Measurements from ENCODE around the gene TCF25.
"Not testable (repeated sequence)": the region's sequence is repeated elsewhere in the genome, so short reads cannot be mapped to it uniquely, and the experiment has no call there.

TCF25 gene

GRCh38 chr16:89873109-89873971, at the start of gene TCF25:
Gene TCF25, plus strand, starts transcription at chr16:89873592. Its CDS starts 76 bp downstream, at chr16:89873668.
- Histone ChIP-seq H3K27me3 (ENCODE audit: control insufficient read depth in 5 of 5, insufficient read depth in 4 of 5, low read length in 5 of 5) (no peaks in the 10 kb centered on the region), H3K9me3 (ENCODE audit: control insufficient read depth in 5 of 5, low read length in 5 of 5) (no peaks in the 10 kb centered on the region), H3K9ac (ENCODE audit: low read length in 5 of 5) (peak within 1 kb of the TSS in 4 of 5 donors; percentile 88 to 98 (median 94)), H3K4me3 (ENCODE audit: low read depth in 1 of 5, low read length in 5 of 5) (peak within 1 kb of the TSS; percentile 65 to 88 (median 79)), H3K27ac (ENCODE audit: low read depth, low read length) (peak within 1 kb of the TSS; percentile 99), H3K36me3 (ENCODE audit: control insufficient read depth in 5 of 5, insufficient read depth in 5 of 5, low read length in 5 of 5) (peaks cover 0 to 9% (median 7%) of the 10 kb centered on the region in 5 donors), H3K4me1 (ENCODE audit: control insufficient read depth in 5 of 5, insufficient read depth in 5 of 5, low read length in 5 of 5) (peaks cover 0 to 29% (median 22%) of the 10 kb centered on the region in 5 donors)

DNA sequence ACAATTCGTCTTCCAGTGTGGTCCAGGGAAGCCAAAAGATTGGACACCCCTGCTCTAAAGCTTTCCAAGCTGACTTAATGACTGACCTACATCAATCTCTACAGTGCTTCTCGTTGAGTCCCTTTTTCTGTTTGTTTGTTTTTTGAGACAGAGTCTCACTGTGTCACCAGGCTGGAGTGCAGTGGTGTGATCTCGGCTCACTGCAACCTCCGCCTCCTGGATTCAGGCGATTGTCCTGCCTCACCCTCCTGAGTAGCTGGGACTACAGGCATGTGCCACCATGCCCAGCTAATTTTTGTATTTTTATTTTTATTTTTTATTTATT, 49.6 kb upstream of the TCF25 start:
- not testable (repeated sequence) for H3K4me3 ChIP-seq (ENCODE audit: low read depth in 1 of 5, low read length in 5 of 5); H3K27ac ChIP-seq (ENCODE audit: low read depth, low read length); H3K27me3 ChIP-seq (ENCODE audit: control insufficient read depth in 5 of 5, insufficient read depth in 4 of 5, low read length in 5 of 5); H3K36me3 ChIP-seq (ENCODE audit: control insufficient read depth in 5 of 5, insufficient read depth in 5 of 5, low read length in 5 of 5); H3K9ac ChIP-seq (ENCODE audit: low read length in 5 of 5); H3K9me3 ChIP-seq (ENCODE audit: control insufficient read depth in 5 of 5, low read length in 5 of 5)
- H3K4me1 ChIP-seq (ENCODE audit: control insufficient read depth in 5 of 5, insufficient read depth in 5 of 5, low read length in 5 of 5): peaks cover 0 to 11% (median 10%) of the 10 kb centered on the region in 5 donors

GRCh38 chr16:89826531-89827382, 46.6 kb upstream of the TCF25 start:
- Histone ChIP-seq H3K9me3 (ENCODE audit: control insufficient read depth in 5 of 5, low read length in 5 of 5) (no peaks in the 10 kb centered on the region), H3K36me3 (ENCODE audit: control insufficient read depth in 5 of 5, insufficient read depth in 5 of 5, low read length in 5 of 5) (no peaks in the 10 kb centered on the region), H3K4me3 (ENCODE audit: low read depth in 1 of 5, low read length in 5 of 5) (no peak overlapping the region), H3K4me1 (ENCODE audit: control insufficient read depth in 5 of 5, insufficient read depth in 5 of 5, low read length in 5 of 5) (peaks cover 0 to 16% (median 14%) of the 10 kb centered on the region in 5 donors), H3K27ac (ENCODE audit: low read depth, low read length) (no peak overlapping the region), H3K9ac (ENCODE audit: low read length in 5 of 5) (no peak overlapping the region), H3K27me3 (ENCODE audit: control insufficient read depth in 5 of 5, insufficient read depth in 4 of 5, low read length in 5 of 5) (peaks cover 0 to 4% (median 0%) of the 10 kb centered on the region in 5 donors)

DNA sequence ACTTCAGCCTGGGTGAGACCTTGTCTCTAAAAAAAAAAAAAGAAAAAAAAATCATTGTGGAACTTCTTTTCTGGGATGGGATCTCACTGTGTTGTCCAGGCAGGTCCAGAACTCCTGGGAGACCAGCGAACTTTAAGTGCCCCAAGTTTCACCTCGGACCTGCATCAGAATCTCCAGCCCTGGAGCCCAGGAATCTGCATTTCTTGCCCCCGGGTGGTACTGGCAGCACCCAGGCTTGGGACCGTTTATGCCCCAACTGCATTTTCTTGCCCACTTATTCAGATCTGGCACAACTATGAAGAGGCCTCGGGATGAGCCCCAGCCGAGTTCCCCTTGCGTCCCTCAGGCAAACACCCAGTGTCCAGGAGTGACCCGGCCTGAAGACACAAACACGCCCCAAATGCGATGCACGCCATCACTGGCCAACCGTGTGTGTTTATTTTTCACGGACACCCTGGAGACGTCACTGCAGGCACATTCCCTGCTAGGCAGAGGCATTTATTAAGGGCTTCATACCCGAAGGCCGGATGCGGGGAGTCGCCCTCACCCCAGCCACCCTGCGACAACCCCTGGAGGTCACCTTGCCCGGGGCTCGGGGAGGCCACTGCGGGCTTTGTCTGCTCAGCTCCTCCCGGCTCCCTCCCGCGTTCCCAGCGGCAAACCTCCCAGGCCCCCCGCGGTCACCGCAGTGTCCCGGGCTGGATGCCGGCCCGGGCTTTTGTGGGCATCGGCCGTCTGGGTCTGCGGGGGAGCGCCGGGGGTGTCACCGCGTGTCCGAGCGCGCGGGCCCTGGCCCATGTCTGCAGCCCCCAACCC, 45.8 kb upstream of the TCF25 start:
- Histone ChIP-seq H3K4me1 (ENCODE audit: control insufficient read depth in 5 of 5, insufficient read depth in 5 of 5, low read length in 5 of 5) (peaks cover 0 to 16% (median 14%) of the 10 kb centered on the region in 5 donors), H3K9me3 (ENCODE audit: control insufficient read depth in 5 of 5, low read length in 5 of 5) (no peaks in the 10 kb centered on the region), H3K36me3 (ENCODE audit: control insufficient read depth in 5 of 5, insufficient read depth in 5 of 5, low read length in 5 of 5) (no peaks in the 10 kb centered on the region), H3K27ac (ENCODE audit: low read depth, low read length) (no peak overlapping the region), H3K9ac (ENCODE audit: low read length in 5 of 5) (no peak overlapping the region), H3K27me3 (ENCODE audit: control insufficient read depth in 5 of 5, insufficient read depth in 4 of 5, low read length in 5 of 5) (peaks cover 0 to 9% (median 0%) of the 10 kb centered on the region in 5 donors), H3K4me3 (ENCODE audit: low read depth in 1 of 5, low read length in 5 of 5) (peak overlapping the region; percentile 45 to 62 (median 57))

DNA sequence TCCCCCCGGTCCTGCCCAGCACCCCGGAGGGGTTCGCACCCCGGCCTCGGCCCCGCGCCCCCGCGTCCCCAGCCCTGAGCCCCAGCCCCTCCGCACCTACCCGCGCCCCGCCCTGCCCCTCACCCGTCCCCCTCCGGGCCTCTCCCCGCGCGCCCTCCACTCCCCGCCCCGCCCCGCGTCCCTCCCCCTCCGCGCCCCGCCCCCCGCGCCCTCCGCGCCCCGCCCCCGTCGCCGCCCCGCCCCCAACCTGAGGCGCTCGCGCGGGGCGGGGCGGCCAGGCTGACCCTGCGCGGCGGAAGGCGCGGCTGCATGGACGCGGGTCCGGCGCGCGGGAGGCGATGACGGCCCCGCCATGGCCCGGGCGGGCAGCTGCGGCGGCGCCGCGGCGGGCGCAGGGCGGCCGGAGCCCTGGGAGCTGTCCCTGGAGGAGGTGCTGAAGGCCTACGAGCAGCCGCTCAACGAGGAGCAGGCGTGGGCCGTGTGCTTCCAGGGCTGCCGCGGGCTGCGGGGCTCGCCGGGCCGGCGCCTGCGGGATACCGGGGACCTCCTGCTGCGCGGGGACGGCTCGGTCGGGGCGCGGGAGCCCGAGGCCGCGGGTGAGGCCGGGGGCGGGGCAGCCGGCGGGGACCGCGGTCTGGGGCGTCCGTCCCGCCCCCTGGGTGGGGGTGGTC, 45.1 kb upstream of the TCF25 start, which contains the start of gene SPIRE2:
TSS of gene SPIRE2 (plus strand) at position 277 of the 671 bp plus-strand sequence. CDS start at position 353, 76 bp downstream.
- Histone ChIP-seq H3K4me3 (ENCODE audit: low read depth in 1 of 5, low read length in 5 of 5) (peak within 1 kb of the TSS; percentile 45 to 62 (median 57)), H3K27ac (ENCODE audit: low read depth, low read length) (no peak within 1 kb of the TSS), H3K36me3 (ENCODE audit: control insufficient read depth in 5 of 5, insufficient read depth in 5 of 5, low read length in 5 of 5) (no peaks in the 10 kb centered on the region), H3K4me1 (ENCODE audit: control insufficient read depth in 5 of 5, insufficient read depth in 5 of 5, low read length in 5 of 5) (peaks cover 0 to 16% (median 14%) of the 10 kb centered on the region in 5 donors), H3K9ac (ENCODE audit: low read length in 5 of 5) (no peak within 1 kb of the TSS), H3K27me3 (ENCODE audit: control insufficient read depth in 5 of 5, insufficient read depth in 4 of 5, low read length in 5 of 5) (peaks cover 0 to 9% (median 0%) of the 10 kb centered on the region in 5 donors), H3K9me3 (ENCODE audit: control insufficient read depth in 5 of 5, low read length in 5 of 5) (no peaks in the 10 kb centered on the region)

GRCh38 chr16:89828870-89829629, 44.3 kb upstream of the TCF25 start:
- no peak overlapping the region for H3K9ac ChIP-seq (ENCODE audit: low read length in 5 of 5)
- peak overlapping the region in 3 of 5 donors; percentile 28 to 59 (median 34) for H3K4me3 ChIP-seq (ENCODE audit: low read depth in 1 of 5, low read length in 5 of 5)
- peaks cover 0 to 9% (median 0%) of the 10 kb centered on the region in 5 donors for H3K27me3 ChIP-seq (ENCODE audit: control insufficient read depth in 5 of 5, insufficient read depth in 4 of 5, low read length in 5 of 5)
- H3K36me3 ChIP-seq (ENCODE audit: control insufficient read depth in 5 of 5, insufficient read depth in 5 of 5, low read length in 5 of 5): no peaks in the 10 kb centered on the region
- H3K4me1 ChIP-seq (ENCODE audit: control insufficient read depth in 5 of 5, insufficient read depth in 5 of 5, low read length in 5 of 5): peaks cover 0 to 16% (median 14%) of the 10 kb centered on the region in 5 donors
- H3K9me3 ChIP-seq (ENCODE audit: control insufficient read depth in 5 of 5, low read length in 5 of 5): no peaks in the 10 kb centered on the region
- no peak overlapping the region for H3K27ac ChIP-seq (ENCODE audit: low read depth, low read length)

- no peak overlapping the region for H3K27ac ChIP-seq (ENCODE audit: low read depth, low read length)
- peaks cover 1 to 16% (median 14%) of the 10 kb centered on the region in 5 donors for H3K4me1 ChIP-seq (ENCODE audit: control insufficient read depth in 5 of 5, insufficient read depth in 5 of 5, low read length in 5 of 5)
- H3K27me3 ChIP-seq (ENCODE audit: control insufficient read depth in 5 of 5, insufficient read depth in 4 of 5, low read length in 5 of 5): peaks cover 0 to 9% (median 0%) of the 10 kb centered on the region in 5 donors
- no peaks in the 10 kb centered on the region for H3K9me3 ChIP-seq (ENCODE audit: control insufficient read depth in 5 of 5, low read length in 5 of 5)
- H3K36me3 ChIP-seq (ENCODE audit: control insufficient read depth in 5 of 5, insufficient read depth in 5 of 5, low read length in 5 of 5): no peaks in the 10 kb centered on the region
- no peak overlapping the region for H3K4me3 ChIP-seq (ENCODE audit: low read depth in 1 of 5, low read length in 5 of 5)
- H3K9ac ChIP-seq (ENCODE audit: low read length in 5 of 5): no peak overlapping the region
Observed at GRCh38 chr16:89829630-89830437, 43.6 kb upstream of the TCF25 start.

- Histone ChIP-seq H3K9ac (ENCODE audit: low read length in 5 of 5) (no peak overlapping the region), H3K27me3 (ENCODE audit: control insufficient read depth in 5 of 5, insufficient read depth in 4 of 5, low read length in 5 of 5) (peaks cover 0 to 9% (median 0%) of the 10 kb centered on the region in 5 donors)
Observed at GRCh38 chr16:89831810-89832328, 41.5 kb upstream of the TCF25 start.

More at GRCh38 chr16:89831810-89832328, 41.5 kb upstream of the TCF25 start:
- Histone ChIP-seq H3K4me1 (ENCODE audit: control insufficient read depth in 5 of 5, insufficient read depth in 5 of 5, low read length in 5 of 5) (peaks cover 3 to 16% (median 14%) of the 10 kb centered on the region in 5 donors), H3K36me3 (ENCODE audit: control insufficient read depth in 5 of 5, insufficient read depth in 5 of 5, low read length in 5 of 5) (no peaks in the 10 kb centered on the region), H3K4me3 (ENCODE audit: low read depth in 1 of 5, low read length in 5 of 5) (no peak overlapping the region), H3K27ac (ENCODE audit: low read depth, low read length) (no peak overlapping the region), H3K9me3 (ENCODE audit: control insufficient read depth in 5 of 5, low read length in 5 of 5) (no peaks in the 10 kb centered on the region)

All from subcutaneous abdominal adipose tissue (tissue), 5 donors.